Activated CD8-positive, alpha-beta T cell treated with anti-CD3 and anti-CD28 coated beads, Interleukin-2, amount 10 ng/mL, durations not matched to agents 7 days and 5 days (primary cell): ENCODE data around the gene LANCL2. TPM values are rescaled to one million over a fixed set of nuclear protein-coding genes. Genes with fewer than 3 reads are reported as not detected.
"Not testable (repeated sequence)": the region's sequence is repeated elsewhere in the genome, so short reads cannot be mapped to it uniquely, and the experiment has no call there.

ENCODE experiments used
- ATAC-seq: fragments of 150-1000 bp; cut with Tn5 transposase; one replicate; pipeline ENCODE4 v1.10.0; 2021; ENCODE audit warnings: moderate library complexity
- CTCF ChIA-PET: fragments of 350-600 bp; sonication (Branson Sonifier 250); formaldehyde crosslinking; loops from one replicate; lab custom pipeline; 2021; ENCODE audit warnings: antibody characterized with exemption; lab: Charles Lee
- POLR2A ChIA-PET: fragments of 350-600 bp; sonication (Branson Sonifier 250); formaldehyde crosslinking; loops from one replicate; lab custom pipeline; 2021; ENCODE audit warnings: antibody characterized with exemption; lab: Charles Lee
- DNase-seq: peaks from one replicate; pipeline ENCODE4 v3.0.0-alpha.2; 2020
- H3K27ac Mint-ChIP-seq: one replicate; pipeline ENCODE4 v1.8.0; 2021; ENCODE audit warnings: mild to moderate bottlenecking, mixed read lengths
- H3K27me3 Mint-ChIP-seq: one replicate; pipeline ENCODE4 v1.8.0; 2021; ENCODE audit warnings: low read depth, mixed read lengths
- H3K36me3 Mint-ChIP-seq: one replicate; pipeline ENCODE4 v1.8.0; 2021; ENCODE audit warnings: low read depth, mixed read lengths
- H3K4me1 Mint-ChIP-seq: one replicate; pipeline ENCODE4 v1.8.0; 2021; ENCODE audit warnings: low read depth, mixed read lengths
- H3K4me3 Mint-ChIP-seq: one replicate; pipeline ENCODE4 v1.8.0; 2021; ENCODE audit warnings: mild to moderate bottlenecking, mixed read lengths
- H3K9me3 Mint-ChIP-seq: one replicate; pipeline ENCODE4 v1.8.0; 2022; ENCODE audit warnings: mixed read lengths; ENCODE audit not compliant: insufficient read depth
- total RNA-seq, 2 experiments: library from RNA; stranded (reverse); gene quantifications; one replicate each; pipeline ENCODE4 v1.2.3, GENCODE V29; 2021

The LANCL2 gene
- total RNA-seq, 2 experiments from 2014 or later = 8.0 to 8.5 TPM

GRCh38 chr7:55413442-55413841 is 48.3 kb downstream of the LANCL2 start:
- DNase-seq = no peak
- H3K36me3 Mint-ChIP-seq = peaks cover 2% of the 10 kb centered on the region
- ChIA-PET POLR2A (no interaction called here), CTCF (interaction anchor here (0.8 to 4.2 kb wide), 6 partner anchors 15 to 693 kb away, joined by 3 to 73 read pairs (median 3); no protein-coding TSS in a partner anchor)
- H3K9me3 Mint-ChIP-seq = no peaks in the 10 kb centered on the region
- no peak overlapping the region for H3K4me3 Mint-ChIP-seq
- no peak for ATAC-seq
- H3K27me3 Mint-ChIP-seq = no peaks in the 10 kb centered on the region
- H3K4me1 Mint-ChIP-seq = peaks cover 2% of the 10 kb centered on the region
- H3K27ac Mint-ChIP-seq = no peak overlapping the region

GRCh38 chr7:55415173-55415778 is 50.1 kb downstream of the LANCL2 start:
- ATAC-seq = peak; percentile 92
- no peak overlapping the region for H3K4me3 Mint-ChIP-seq
- peak; percentile 87 for DNase-seq
- CTCF ChIA-PET = interaction anchor here (0.6 to 4.2 kb wide), 27 partner anchors 9 to 656 kb away, joined by 3 to 73 read pairs (median 5); partner anchors contain the start of genes LANCL2 and SEC61G
- POLR2A ChIA-PET = no interaction called here
- no peaks in the 10 kb centered on the region for H3K9me3 Mint-ChIP-seq
- peaks cover 2% of the 10 kb centered on the region for H3K4me1 Mint-ChIP-seq
- H3K27ac Mint-ChIP-seq = no peak overlapping the region
- H3K36me3 Mint-ChIP-seq = peaks cover 2% of the 10 kb centered on the region
- no peaks in the 10 kb centered on the region for H3K27me3 Mint-ChIP-seq

GRCh38 chr7:55417456-55417855 is 52.3 kb downstream of the LANCL2 start:
- ChIA-PET CTCF (interaction anchor here (1.2 to 1.6 kb wide), 2 partner anchors 18 to 137 kb away, joined by 3 to 6 read pairs; no protein-coding TSS in a partner anchor), POLR2A (interaction anchor here (0.6 kb wide), 1 partner anchor 119 kb away, joined by 6 read pairs; no protein-coding TSS in a partner anchor)
- ATAC-seq, H3K4me1 Mint-ChIP-seq, H3K36me3 Mint-ChIP-seq, H3K27me3 Mint-ChIP-seq, H3K4me3 Mint-ChIP-seq, DNase-seq, H3K9me3 Mint-ChIP-seq, H3K27ac Mint-ChIP-seq: not testable (repeated sequence)

- no peak for DNase-seq
- Mint-ChIP-seq H3K27ac (no peak overlapping the region), H3K4me3 (no peak overlapping the region), H3K36me3 (no peaks in the 10 kb centered on the region), H3K4me1 (no peaks in the 10 kb centered on the region), H3K27me3 (no peaks in the 10 kb centered on the region), H3K9me3 (no peaks in the 10 kb centered on the region)
- ATAC-seq = no peak
- ChIA-PET CTCF (interaction anchor here (1.0 kb wide), 1 partner anchor 49 kb away, joined by 3 read pairs; no protein-coding TSS in a partner anchor), POLR2A (no interaction called here)
These were observed 55.4 kb downstream of the LANCL2 start for GRCh38 chr7:55420530-55420929.

- ChIA-PET POLR2A (interaction anchor here (0.6 kb wide), 1 partner anchor 148 kb away, joined by 3 read pairs; no protein-coding TSS in a partner anchor), CTCF (interaction anchor here (1.0 to 1.7 kb wide), 3 partner anchors 8 to 175 kb away, joined by 3 to 7 read pairs (median 3); no protein-coding TSS in a partner anchor)
- DNase-seq = no peak
- H3K4me3 Mint-ChIP-seq = no peak overlapping the region
- H3K4me1 Mint-ChIP-seq = no peaks in the 10 kb centered on the region
- H3K36me3 Mint-ChIP-seq = peaks cover 5% of the 10 kb centered on the region
- no peaks in the 10 kb centered on the region for H3K9me3 Mint-ChIP-seq
- no peak for ATAC-seq
- H3K27ac Mint-ChIP-seq = no peak overlapping the region
- no peaks in the 10 kb centered on the region for H3K27me3 Mint-ChIP-seq
These were observed 58.2 kb downstream of the LANCL2 start for GRCh38 chr7:55423277-55423711.

GRCh38 chr7:55423891-55424290 is 58.8 kb downstream of the LANCL2 start:
- ChIA-PET CTCF (interaction anchor here (1.0 to 1.7 kb wide), 3 partner anchors 9 to 175 kb away, joined by 3 to 7 read pairs (median 3); no protein-coding TSS in a partner anchor), POLR2A (no interaction called here)
- Mint-ChIP-seq H3K36me3 (peaks cover 5% of the 10 kb centered on the region), H3K4me3 (no peak overlapping the region), H3K27ac (no peak overlapping the region), H3K4me1 (no peaks in the 10 kb centered on the region), H3K27me3 (no peaks in the 10 kb centered on the region), H3K9me3 (no peaks in the 10 kb centered on the region)
- ATAC-seq (no peak), DNase-seq (no peak)

GRCh38 chr7:55425141-55425752 is 60.1 kb downstream of the LANCL2 start:
- Mint-ChIP-seq H3K27me3 (no peaks in the 10 kb centered on the region), H3K4me3 (no peak overlapping the region), H3K4me1 (no peaks in the 10 kb centered on the region), H3K27ac (no peak overlapping the region), H3K36me3 (peaks cover 5% of the 10 kb centered on the region), H3K9me3 (no peaks in the 10 kb centered on the region)
- POLR2A ChIA-PET = no interaction called here
- DNase-seq (no peak), ATAC-seq (no peak)
- CTCF ChIA-PET = interaction anchor here (1.4 kb wide), 1 partner anchor 145 kb away, joined by 3 read pairs; no protein-coding TSS in a partner anchor

- ATAC-seq = no peak
These were observed 61.5 kb downstream of the LANCL2 start for GRCh38 chr7:55426676-55427075.

GRCh38 chr7:55427342-55427741 is 62.2 kb downstream of the LANCL2 start:
- no peak for DNase-seq
- H3K4me1 Mint-ChIP-seq = no peaks in the 10 kb centered on the region
- H3K9me3 Mint-ChIP-seq = no peaks in the 10 kb centered on the region
- ChIA-PET CTCF (interaction anchor here (1.8 kb wide), 1 partner anchor 12 kb away, joined by 8 read pairs; no protein-coding TSS in a partner anchor), POLR2A (no interaction called here)
- H3K27me3 Mint-ChIP-seq = no peaks in the 10 kb centered on the region
- H3K4me3 Mint-ChIP-seq = no peak overlapping the region
- no peak for ATAC-seq
- H3K27ac Mint-ChIP-seq = no peak overlapping the region
- H3K36me3 Mint-ChIP-seq = peaks cover 5% of the 10 kb centered on the region

More at GRCh38 chr7:55426676-55427075, 61.5 kb downstream of the LANCL2 start:
- no peak overlapping the region for H3K4me3 Mint-ChIP-seq
- no peaks in the 10 kb centered on the region for H3K9me3 Mint-ChIP-seq
- POLR2A ChIA-PET = no interaction called here
- CTCF ChIA-PET = interaction anchor here (1.8 kb wide), 1 partner anchor 11 kb away, joined by 8 read pairs; no protein-coding TSS in a partner anchor
- H3K27ac Mint-ChIP-seq = no peak overlapping the region
- no peak for DNase-seq
- H3K27me3 Mint-ChIP-seq = no peaks in the 10 kb centered on the region
- peaks cover 5% of the 10 kb centered on the region for H3K36me3 Mint-ChIP-seq
- no peaks in the 10 kb centered on the region for H3K4me1 Mint-ChIP-seq

GRCh38 chr7:55427800-55428199 is 62.7 kb downstream of the LANCL2 start:
- Mint-ChIP-seq H3K9me3 (no peaks in the 10 kb centered on the region), H3K36me3 (peaks cover 5% of the 10 kb centered on the region), H3K27me3 (no peaks in the 10 kb centered on the region), H3K4me3 (no peak overlapping the region), H3K4me1 (no peaks in the 10 kb centered on the region), H3K27ac (no peak overlapping the region)
- ChIA-PET CTCF (interaction anchor here (1.8 kb wide), 1 partner anchor 12 kb away, joined by 8 read pairs; no protein-coding TSS in a partner anchor), POLR2A (no interaction called here)
- no peak for DNase-seq
- no peak for ATAC-seq

GRCh38 chr7:55429835-55430499 is 64.8 kb downstream of the LANCL2 start:
- Mint-ChIP-seq H3K4me1 (peaks cover 2% of the 10 kb centered on the region), H3K27me3 (no peaks in the 10 kb centered on the region), H3K9me3 (no peaks in the 10 kb centered on the region), H3K4me3 (no peak overlapping the region), H3K36me3 (peaks cover 5% of the 10 kb centered on the region), H3K27ac (no peak overlapping the region)
- CTCF ChIA-PET = interaction anchor here (1.6 kb wide), 1 partner anchor 15 kb away, joined by 4 read pairs; no protein-coding TSS in a partner anchor
- no peak for DNase-seq
- POLR2A ChIA-PET = no interaction called here
- ATAC-seq = no peak
